ENCODE data around the gene SNX32.

Gene SNX32

DNA sequence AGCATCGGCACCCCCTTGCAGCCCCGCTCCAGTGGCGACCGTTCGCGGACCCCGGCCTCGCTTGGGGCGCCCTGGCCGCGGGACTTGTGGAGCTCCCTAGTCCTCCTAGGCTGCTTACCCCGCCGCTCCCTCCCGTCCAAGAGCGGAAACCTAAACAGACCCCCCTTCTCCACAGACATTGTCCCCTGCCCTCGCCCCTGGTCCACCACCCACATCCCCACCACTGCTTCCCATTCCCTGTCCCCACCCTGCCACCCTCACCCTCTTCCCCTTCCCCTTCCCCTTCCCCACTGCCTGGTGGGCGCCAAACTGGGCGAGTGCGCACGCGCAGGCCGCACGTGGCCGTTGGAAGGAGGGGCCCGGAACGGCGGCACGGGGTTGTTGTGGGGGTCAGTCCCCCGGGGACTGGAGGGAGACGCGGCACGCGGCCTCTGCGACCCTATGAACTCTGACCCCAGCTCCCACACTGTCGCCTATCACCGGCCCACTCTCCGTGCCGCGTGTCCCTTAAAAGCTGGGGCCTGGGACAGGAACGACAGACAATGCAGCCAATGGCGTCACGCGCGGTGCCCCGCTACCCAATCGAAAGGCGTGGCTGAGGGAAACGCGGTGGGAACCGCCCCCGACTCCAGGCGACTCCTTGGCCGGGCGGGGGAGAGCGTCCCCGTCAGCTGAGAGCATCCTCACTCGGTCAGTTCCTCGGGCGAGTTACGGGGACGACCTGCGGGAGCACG lies at the start of gene SNX32:
TSS of gene SNX32 (plus strand) at position 667 of the 734 bp plus-strand sequence. CDS start 103 bp downstream, outside the sequence.
- Histone ChIP-seq H3K9me2 (replicated peaks; ENCODE audit: insufficient read depth, low read length) (no peaks in the 10 kb centered on the region), H3K9ac (ENCODE audit: low read length) (no peak within 1 kb of the TSS; the same call in 1 of the 2 replicates), H3K27me3 (replicated peaks; ENCODE audit: insufficient read depth, low read length) (peaks cover 45% of the 10 kb centered on the region), H3K9me3 (replicated peaks; ENCODE audit: insufficient read depth, low read length) (no peaks in the 10 kb centered on the region), H3K79me2 (ENCODE audit: low read length) (no peaks in the 10 kb centered on the region), H3K4me2 (ENCODE audit: low read depth, low read length) (peak within 1 kb of the TSS; percentile 75), H3F3A (ENCODE audit: insufficient read depth, low read length) (no peaks in the 10 kb centered on the region), H4K20me1 (ENCODE audit: insufficient read depth, low read length) (no peaks in the 10 kb centered on the region), H2AFZ (ENCODE audit: low read length) (peak within 1 kb of the TSS; percentile 70), H3K27ac (ENCODE audit: low read length) (no peak within 1 kb of the TSS), H3K4me3 (ENCODE audit: low read length) (peak within 1 kb of the TSS; percentile 40), H3K36me3 (replicated peaks; ENCODE audit: insufficient read depth, low read length) (no peaks in the 10 kb centered on the region), H3K4me1 (ENCODE audit: low read length) (peaks cover 4% of the 10 kb centered on the region; the same call in 1 of the 2 replicates)
- TF ChIP-seq EZH2phosphoT487 (IDR thresholded peaks at IDR 0.05; ENCODE audit: low read length) (no peak), EZH2 (optimal IDR thresholded peaks at IDR 0.05; ENCODE audit: low read depth, low read length) (no peak)
- TF ChIP-seq, protein P1, sequence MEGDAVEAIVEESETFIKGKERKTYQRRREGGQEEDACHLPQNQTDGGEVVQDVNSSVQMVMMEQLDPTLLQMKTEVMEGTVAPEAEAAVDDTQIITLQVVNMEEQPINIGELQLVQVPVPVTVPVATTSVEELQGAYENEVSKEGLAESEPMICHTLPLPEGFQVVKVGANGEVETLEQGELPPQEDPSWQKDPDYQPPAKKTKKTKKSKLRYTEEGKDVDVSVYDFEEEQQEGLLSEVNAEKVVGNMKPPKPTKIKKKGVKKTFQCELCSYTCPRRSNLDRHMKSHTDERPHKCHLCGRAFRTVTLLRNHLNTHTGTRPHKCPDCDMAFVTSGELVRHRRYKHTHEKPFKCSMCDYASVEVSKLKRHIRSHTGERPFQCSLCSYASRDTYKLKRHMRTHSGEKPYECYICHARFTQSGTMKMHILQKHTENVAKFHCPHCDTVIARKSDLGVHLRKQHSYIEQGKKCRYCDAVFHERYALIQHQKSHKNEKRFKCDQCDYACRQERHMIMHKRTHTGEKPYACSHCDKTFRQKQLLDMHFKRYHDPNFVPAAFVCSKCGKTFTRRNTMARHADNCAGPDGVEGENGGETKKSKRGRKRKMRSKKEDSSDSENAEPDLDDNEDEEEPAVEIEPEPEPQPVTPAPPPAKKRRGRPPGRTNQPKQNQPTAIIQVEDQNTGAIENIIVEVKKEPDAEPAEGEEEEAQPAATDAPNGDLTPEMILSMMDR (IDR thresholded peaks at IDR 0.05; ENCODE audit: low read length) = no peak
- peak; percentile 86 for DNase-seq

DNA sequence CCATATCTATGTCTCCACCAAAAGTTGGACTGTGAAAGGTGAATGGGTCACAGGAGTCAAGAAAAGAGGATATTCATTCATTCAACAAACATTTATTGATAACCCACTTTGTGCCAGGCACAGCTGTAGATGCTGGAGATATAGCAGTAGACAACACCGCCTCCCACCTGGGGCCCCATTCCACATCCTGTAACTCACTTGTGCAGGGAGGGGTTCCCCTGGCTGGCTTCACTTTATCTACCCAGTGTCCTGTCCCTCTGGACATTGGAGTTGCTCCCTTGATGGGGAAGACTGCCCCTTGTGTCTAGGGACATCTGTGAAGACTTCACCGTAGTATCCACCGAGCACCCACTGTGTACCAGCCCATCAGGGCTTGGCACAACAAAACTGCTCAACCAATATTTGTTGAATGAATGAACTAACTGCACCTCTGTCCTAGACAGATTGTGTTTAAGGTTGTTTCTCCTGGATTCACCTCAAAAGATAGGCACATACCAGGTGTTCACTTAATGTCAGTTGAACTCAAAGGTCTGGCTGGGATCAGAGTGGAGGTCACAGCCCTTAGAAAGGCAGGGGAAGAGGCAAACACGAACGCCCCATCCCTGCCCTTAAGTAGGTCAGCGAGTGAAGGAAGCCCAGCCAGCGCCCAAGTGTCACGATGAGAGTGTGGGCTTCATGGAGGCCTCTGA lies 48.3 kb upstream of the SNX32 start:
- H3F3A ChIP-seq (ENCODE audit: insufficient read depth, low read length) = peaks cover 19% of the 10 kb centered on the region
- H3K9ac ChIP-seq (ENCODE audit: low read length) = no peak overlapping the region
- H3K27ac ChIP-seq (ENCODE audit: low read length) = no peak overlapping the region
- no peaks in the 10 kb centered on the region for H3K79me2 ChIP-seq (ENCODE audit: low read length)
- TF ChIP-seq, protein P1 (IDR thresholded peaks at IDR 0.05; ENCODE audit: low read length) = no peak
- no peak for TF ChIP-seq EZH2phosphoT487 (IDR thresholded peaks at IDR 0.05; ENCODE audit: low read length)
- TF ChIP-seq EZH2 (optimal IDR thresholded peaks at IDR 0.05; ENCODE audit: low read depth, low read length) = no peak
- no peaks in the 10 kb centered on the region for H4K20me1 ChIP-seq (ENCODE audit: insufficient read depth, low read length)
- H3K4me3 ChIP-seq (ENCODE audit: low read length) = no peak overlapping the region
- no peak for DNase-seq
- H2AFZ ChIP-seq (ENCODE audit: low read length) = no peak overlapping the region
- H3K4me1 ChIP-seq (ENCODE audit: low read length) = peaks cover 20% of the 10 kb centered on the region
- H3K9me2 ChIP-seq (replicated peaks; ENCODE audit: insufficient read depth, low read length) = no peaks in the 10 kb centered on the region
- no peak overlapping the region for H3K4me2 ChIP-seq (ENCODE audit: low read depth, low read length)
- H3K9me3 ChIP-seq (replicated peaks; ENCODE audit: insufficient read depth, low read length) = no peaks in the 10 kb centered on the region
- peaks cover 38% of the 10 kb centered on the region for H3K27me3 ChIP-seq (replicated peaks; ENCODE audit: insufficient read depth, low read length)
- no peaks in the 10 kb centered on the region for H3K36me3 ChIP-seq (replicated peaks; ENCODE audit: insufficient read depth, low read length)

DNA sequence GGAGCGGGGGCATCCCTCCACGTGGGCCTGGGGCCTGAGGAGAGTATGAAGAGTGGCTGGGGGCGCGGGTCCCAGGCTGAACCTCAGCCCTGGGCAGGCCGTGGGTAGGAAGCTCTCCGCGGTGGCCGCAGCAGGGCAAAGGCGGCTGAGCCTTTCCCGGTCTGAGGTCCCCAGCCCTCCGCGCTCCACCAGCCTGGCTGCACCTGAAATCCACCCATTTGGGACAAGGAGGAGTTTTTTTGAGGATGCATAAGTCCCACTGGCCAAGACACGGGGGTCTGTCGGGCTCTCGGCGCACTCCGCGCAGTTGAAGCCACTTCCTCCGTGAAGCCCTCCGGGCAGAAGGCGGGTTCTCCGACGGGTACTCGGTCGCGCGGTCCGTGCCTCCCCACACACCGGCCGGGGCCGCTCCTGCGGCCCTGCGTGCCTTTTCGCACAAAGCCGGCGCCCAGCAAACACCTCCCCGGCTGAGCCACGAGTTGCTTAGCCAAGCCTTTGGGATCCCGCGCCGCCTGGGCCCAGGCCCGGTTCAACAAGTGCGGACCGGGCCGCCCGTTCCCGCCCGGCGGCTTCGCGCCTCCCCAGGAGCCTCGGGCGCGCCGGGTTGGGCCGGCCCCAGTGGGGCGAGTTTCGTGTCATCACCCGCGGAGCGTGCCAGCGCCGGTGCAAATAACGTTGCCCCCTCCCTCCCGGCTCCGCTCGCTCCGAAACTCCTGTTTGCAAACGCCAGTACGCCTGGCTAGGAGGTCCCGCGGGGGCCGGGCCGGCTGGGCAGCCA lies 47.6 kb upstream of the SNX32 start:
- peaks cover 19% of the 10 kb centered on the region for H3F3A ChIP-seq (ENCODE audit: insufficient read depth, low read length)
- H3K36me3 ChIP-seq (replicated peaks; ENCODE audit: insufficient read depth, low read length) = no peaks in the 10 kb centered on the region
- H3K4me2 ChIP-seq (ENCODE audit: low read depth, low read length) = no peak overlapping the region
- H4K20me1 ChIP-seq (ENCODE audit: insufficient read depth, low read length) = no peaks in the 10 kb centered on the region
- TF ChIP-seq EZH2 (optimal IDR thresholded peaks at IDR 0.05; ENCODE audit: low read depth, low read length) = no peak
- TF ChIP-seq, protein P1 (IDR thresholded peaks at IDR 0.05; ENCODE audit: low read length) = no peak
- no peaks in the 10 kb centered on the region for H3K9me2 ChIP-seq (replicated peaks; ENCODE audit: insufficient read depth, low read length)
- no peak overlapping the region for H3K4me3 ChIP-seq (ENCODE audit: low read length)
- no peak overlapping the region for H2AFZ ChIP-seq (ENCODE audit: low read length)
- DNase-seq = no peak
- H3K4me1 ChIP-seq (ENCODE audit: low read length) = peaks cover 21% of the 10 kb centered on the region
- peaks cover 38% of the 10 kb centered on the region for H3K27me3 ChIP-seq (replicated peaks; ENCODE audit: insufficient read depth, low read length)
- H3K27ac ChIP-seq (ENCODE audit: low read length) = no peak overlapping the region
- H3K9ac ChIP-seq (ENCODE audit: low read length) = no peak overlapping the region
- H3K9me3 ChIP-seq (replicated peaks; ENCODE audit: insufficient read depth, low read length) = no peaks in the 10 kb centered on the region
- H3K79me2 ChIP-seq (ENCODE audit: low read length) = no peaks in the 10 kb centered on the region
